ENCODE results near the gene SLC22A4.

The SLC22A4 gene

DNA sequence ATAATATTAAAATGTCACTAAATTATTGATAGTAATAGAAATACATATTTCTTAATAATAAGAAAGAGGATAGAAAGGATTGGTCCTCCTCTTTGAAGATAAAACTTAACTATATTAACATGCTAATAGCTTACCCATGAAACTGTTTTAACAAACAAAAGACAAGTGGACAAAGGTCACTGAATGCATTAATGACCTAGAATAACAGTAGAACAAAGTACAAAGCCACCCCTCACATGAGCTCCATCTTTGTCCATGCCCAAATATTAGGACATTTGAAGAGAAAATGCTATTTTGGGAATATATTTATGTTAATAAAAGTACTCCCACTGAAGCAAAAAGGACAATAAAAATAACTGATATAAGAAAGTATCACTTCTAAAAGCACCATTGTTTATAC lies 41.2 kb downstream of the SLC22A4 start:
- DNase-seq (ENCODE audit: insufficient read length, low spot score) (no peak), FAIRE-seq (no peak)
- TF ChIP-seq, protein P1, sequence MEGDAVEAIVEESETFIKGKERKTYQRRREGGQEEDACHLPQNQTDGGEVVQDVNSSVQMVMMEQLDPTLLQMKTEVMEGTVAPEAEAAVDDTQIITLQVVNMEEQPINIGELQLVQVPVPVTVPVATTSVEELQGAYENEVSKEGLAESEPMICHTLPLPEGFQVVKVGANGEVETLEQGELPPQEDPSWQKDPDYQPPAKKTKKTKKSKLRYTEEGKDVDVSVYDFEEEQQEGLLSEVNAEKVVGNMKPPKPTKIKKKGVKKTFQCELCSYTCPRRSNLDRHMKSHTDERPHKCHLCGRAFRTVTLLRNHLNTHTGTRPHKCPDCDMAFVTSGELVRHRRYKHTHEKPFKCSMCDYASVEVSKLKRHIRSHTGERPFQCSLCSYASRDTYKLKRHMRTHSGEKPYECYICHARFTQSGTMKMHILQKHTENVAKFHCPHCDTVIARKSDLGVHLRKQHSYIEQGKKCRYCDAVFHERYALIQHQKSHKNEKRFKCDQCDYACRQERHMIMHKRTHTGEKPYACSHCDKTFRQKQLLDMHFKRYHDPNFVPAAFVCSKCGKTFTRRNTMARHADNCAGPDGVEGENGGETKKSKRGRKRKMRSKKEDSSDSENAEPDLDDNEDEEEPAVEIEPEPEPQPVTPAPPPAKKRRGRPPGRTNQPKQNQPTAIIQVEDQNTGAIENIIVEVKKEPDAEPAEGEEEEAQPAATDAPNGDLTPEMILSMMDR (IDR thresholded peaks at IDR 0.05; ENCODE audit: insufficient read depth, missing control alignments) = no peak

DNA sequence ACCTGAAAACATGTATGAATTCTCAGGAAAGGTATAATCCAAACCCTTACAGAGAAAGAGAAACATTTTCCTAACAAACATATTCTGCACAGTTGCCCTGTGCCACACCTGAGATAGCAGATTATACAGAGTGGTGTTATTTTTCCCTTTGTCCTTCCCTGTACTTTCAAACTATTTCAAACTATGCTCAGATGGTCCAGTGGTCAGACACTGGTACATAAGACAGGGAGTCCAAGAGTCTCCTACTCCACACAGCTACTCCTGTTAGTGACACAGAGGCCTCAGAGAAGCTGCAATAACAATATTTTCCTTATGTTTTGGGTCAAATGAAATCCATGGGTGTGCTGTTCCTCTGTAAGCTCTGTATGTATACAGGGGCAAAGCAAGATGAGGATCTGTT lies 45.3 kb downstream of the SLC22A4 start:
- FAIRE-seq = no peak
- DNase-seq (ENCODE audit: insufficient read length, low spot score) = no peak
- TF ChIP-seq, protein P1 (IDR thresholded peaks at IDR 0.05; ENCODE audit: insufficient read depth, missing control alignments) = no peak

DNA sequence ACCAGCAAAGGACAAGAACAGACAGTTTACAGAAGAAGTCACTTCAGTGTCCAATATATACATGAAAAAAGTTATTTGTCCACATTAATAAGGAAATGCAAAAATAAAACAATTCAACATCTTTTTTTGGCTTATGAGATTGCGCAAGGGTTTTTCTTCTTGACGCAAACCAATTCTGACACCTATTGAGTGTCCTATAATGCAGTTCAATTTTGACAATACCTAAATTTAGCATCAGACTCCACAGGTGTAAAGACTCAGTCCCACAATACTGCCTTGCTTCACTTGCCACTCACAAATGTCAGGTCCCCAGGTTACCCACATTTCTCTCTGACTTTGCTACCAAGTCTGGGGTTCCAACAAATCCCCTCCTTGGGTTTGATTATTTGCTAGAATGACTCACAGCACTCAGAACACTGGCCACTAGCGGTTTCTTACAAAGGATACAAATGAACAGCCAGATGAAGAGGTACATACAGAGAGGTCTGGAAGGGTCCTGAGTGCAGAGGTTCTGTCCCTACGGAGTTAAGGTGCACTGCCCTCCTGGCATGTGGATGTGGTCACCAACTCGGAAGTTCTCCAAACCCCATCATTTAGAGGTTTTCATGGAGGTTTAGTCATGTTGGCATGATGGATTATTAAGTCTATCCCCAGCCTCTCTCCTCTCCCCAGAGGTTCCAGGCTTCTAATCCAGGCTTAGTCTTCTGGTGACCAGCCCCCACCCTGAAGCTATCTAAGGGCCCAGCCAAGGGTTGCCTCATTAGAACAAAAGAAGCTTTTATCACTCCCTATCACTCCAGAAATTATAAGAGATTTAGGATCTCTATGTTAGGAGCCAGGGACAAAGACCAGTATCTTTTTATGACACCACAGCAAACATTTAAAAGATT lies 48.3 kb downstream of the SLC22A4 start:
- DNase-seq (ENCODE audit: insufficient read length, low spot score) = no peak
- TF ChIP-seq, protein P1 (IDR thresholded peaks at IDR 0.05; ENCODE audit: insufficient read depth, missing control alignments) = no peak
- no peak for FAIRE-seq

DNA sequence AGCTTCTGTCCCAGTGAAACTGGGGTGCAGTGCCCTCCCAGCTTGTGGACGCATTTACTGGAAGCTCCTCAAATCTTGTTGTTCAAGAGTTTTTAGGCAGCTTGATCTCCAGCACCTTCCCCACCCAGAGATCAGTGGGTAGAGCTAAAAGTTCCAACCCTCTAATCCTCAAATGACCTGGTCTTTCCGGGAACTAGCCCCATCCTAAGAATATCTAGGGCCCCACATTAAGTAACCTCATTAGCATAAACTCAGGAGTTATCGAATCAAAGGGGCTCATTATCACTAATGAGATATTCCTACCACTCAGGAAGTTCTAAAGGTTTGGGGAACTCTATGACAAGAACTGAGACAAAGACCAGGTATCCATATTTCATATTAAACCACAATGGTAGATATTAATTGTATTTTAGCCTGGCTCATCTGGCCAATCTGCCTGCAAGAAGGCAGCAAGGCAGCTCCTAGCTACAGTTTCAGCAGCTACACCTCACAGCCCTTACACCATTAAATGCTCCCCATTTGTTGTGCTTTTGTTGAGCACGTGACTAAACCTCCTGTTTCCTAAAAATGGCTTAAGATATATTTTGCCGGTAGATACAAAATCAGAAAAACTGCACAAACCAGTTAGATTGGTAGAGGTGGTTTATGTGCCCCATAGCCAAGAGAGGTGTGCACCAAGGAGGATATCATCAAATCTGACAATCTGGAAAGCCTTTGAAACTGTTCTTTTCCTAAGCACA lies 50.8 kb downstream of the SLC22A4 start:
- DNase-seq (ENCODE audit: insufficient read length, low spot score) (no peak), FAIRE-seq (no peak)
- TF ChIP-seq, protein P1 (IDR thresholded peaks at IDR 0.05; ENCODE audit: insufficient read depth, missing control alignments) = no peak

DNA sequence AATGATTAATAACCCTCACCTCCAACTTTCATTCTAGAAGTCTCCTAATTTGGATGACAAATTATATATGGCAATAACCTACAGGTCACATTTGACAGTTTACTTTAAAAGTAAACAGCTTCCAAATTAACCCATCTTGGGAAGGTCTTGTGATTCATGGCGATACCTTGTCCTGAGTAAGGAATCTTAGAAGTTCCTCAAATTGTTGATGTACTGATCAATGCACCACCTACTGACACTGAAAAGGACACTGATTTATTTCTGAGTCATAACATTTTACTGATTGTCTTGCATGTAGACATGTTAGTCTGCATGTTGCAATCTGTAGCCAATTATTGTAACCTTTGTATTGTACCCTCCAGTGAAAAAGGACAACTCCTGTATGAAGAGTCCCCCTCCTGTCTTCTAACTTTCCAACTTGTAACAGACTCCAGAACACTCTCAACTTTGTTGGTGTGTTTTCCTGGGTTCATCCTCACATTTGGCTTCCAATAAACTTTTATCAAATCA lies 59.3 kb downstream of the SLC22A4 start:
- TF ChIP-seq, protein P1 (IDR thresholded peaks at IDR 0.05; ENCODE audit: insufficient read depth, missing control alignments) = no peak
- DNase-seq (ENCODE audit: insufficient read length, low spot score) (no peak), FAIRE-seq (no peak)

DNA sequence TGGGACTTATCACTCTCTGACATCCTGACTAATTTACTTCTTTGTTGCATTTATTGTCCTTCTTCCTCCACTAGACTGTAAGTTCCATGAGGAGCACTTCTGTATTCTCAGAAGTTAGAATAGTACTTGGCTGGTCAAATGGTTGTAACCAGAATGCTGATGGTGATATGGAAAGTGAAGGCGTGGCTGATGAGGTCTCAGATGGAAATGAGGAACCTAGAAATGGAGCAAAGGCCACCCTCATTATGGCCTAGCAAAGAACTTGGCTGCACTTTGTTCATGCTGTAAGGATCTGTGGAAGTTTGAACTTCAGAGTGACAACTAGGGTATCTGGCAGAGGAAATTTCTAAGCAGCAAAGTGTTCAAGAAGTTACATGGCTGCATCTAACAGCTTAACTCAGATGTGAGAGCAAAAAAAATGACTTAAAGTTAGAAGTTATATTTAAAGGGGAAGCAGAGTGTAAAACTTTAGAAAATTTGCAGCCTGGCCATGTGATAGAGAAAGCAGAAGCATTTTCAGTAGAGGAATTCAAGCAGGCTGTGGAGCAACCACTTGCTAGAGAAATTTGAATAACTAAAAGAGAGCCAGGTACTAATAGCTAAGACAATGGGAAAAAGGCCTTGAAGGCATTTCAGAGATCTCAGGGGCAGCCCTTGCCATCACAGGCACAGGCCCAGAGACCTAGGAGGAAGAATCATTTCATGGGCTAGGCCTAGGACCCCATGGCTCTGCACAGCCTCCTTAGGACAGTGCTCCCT lies 60.4 kb downstream of the SLC22A4 start:
- TF ChIP-seq, protein P1 (IDR thresholded peaks at IDR 0.05; ENCODE audit: insufficient read depth, missing control alignments) = no peak
- FAIRE-seq (no peak), DNase-seq (ENCODE audit: insufficient read length, low spot score) (no peak)

Data from D721Med (cell line).